Mucosa of rectum (tissue), 2 donors: ENCODE results near the gene HOXC10.

Source experiments
- H3K27ac ChIP-seq, 2 donors: one replicate each; pipeline ENCODE4 v1.7.0; 2013; ENCODE audit warnings: inconsistent platforms in 2 of 2, low read depth in 2 of 2, low read length in 2 of 2
- H3K27me3 ChIP-seq, 2 donors: one replicate each; pipeline ENCODE4 v1.7.0; 2013; ENCODE audit warnings: low read length in 2 of 2; ENCODE audit not compliant: control insufficient read depth in 2 of 2, insufficient read depth in 2 of 2
- H3K36me3 ChIP-seq, 2 donors: one replicate each; pipeline ENCODE4 v1.7.0; 2013; ENCODE audit warnings: low read length in 2 of 2; ENCODE audit not compliant: control insufficient read depth in 2 of 2, insufficient read depth in 2 of 2
- H3K4me1 ChIP-seq, 2 donors: one replicate each; pipeline ENCODE4 v1.7.0; 2013; ENCODE audit warnings: low read length in 2 of 2, mild to moderate bottlenecking in 1 of 2; ENCODE audit not compliant: control insufficient read depth in 2 of 2, insufficient read depth in 2 of 2
- H3K4me3 ChIP-seq, 2 donors: one replicate each; pipeline ENCODE4 v1.7.0; 2013; ENCODE audit warnings: low read length in 2 of 2
- H3K9ac ChIP-seq, 2 donors: one replicate each; pipeline ENCODE4 v1.7.0; 2013; ENCODE audit warnings: low read length in 2 of 2, low read depth in 1 of 2, mild to moderate bottlenecking in 1 of 2
- H3K9me3 ChIP-seq, 2 donors: one replicate each; pipeline ENCODE4 v1.7.0; 2013; ENCODE audit warnings: low read length in 2 of 2; ENCODE audit not compliant: control insufficient read depth in 2 of 2
- donor health status: healthy.
- donor health status: Normal muscosa, but diverticular disease.

HOXC10 gene

GRCh38 chr12:53973236-53974042 lies 11.5 kb upstream of the HOXC10 start:
- H3K27ac ChIP-seq, result no peak overlapping the region
- no peak overlapping the region for H3K4me3 ChIP-seq
- H3K36me3 ChIP-seq, result no peaks in the 10 kb centered on the region
- H3K27me3 ChIP-seq, result peaks cover 72 to 84% of the 10 kb centered on the region in 2 donors
- H3K9me3 ChIP-seq, result peaks cover 0 to 9% of the 10 kb centered on the region in 2 donors
- no peak overlapping the region for H3K9ac ChIP-seq
- H3K4me1 ChIP-seq, result no peaks in the 10 kb centered on the region

- Histone ChIP-seq H3K9ac (no peak within 1 kb of the TSS), H3K4me1 (peaks cover 0 to 5% of the 10 kb centered on the region in 2 donors), H3K27me3 (peaks cover 73 to 82% of the 10 kb centered on the region in 2 donors), H3K36me3 (no peaks in the 10 kb centered on the region), H3K9me3 (peaks cover 0 to 9% of the 10 kb centered on the region in 2 donors), H3K27ac (no peak within 1 kb of the TSS), H3K4me3 (peak within 1 kb of the TSS; percentile 27 to 31)
These were observed 10.6 kb upstream of the HOXC10 start, which contains the start of gene HOTAIR for GRCh38 chr12:53974084-53975063. Gene HOTAIR (minus strand): TSS chr12:53974954.

- Histone ChIP-seq H3K27me3 (peaks cover 73 to 82% of the 10 kb centered on the region in 2 donors), H3K9ac (no peak overlapping the region), H3K36me3 (no peaks in the 10 kb centered on the region), H3K9me3 (peaks cover 0 to 9% of the 10 kb centered on the region in 2 donors), H3K27ac (no peak overlapping the region), H3K4me1 (peaks cover 0 to 5% of the 10 kb centered on the region in 2 donors), H3K4me3 (no peak overlapping the region)
These were observed 9.9 kb upstream of the HOXC10 start for GRCh38 chr12:53975064-53975471.

DNA sequence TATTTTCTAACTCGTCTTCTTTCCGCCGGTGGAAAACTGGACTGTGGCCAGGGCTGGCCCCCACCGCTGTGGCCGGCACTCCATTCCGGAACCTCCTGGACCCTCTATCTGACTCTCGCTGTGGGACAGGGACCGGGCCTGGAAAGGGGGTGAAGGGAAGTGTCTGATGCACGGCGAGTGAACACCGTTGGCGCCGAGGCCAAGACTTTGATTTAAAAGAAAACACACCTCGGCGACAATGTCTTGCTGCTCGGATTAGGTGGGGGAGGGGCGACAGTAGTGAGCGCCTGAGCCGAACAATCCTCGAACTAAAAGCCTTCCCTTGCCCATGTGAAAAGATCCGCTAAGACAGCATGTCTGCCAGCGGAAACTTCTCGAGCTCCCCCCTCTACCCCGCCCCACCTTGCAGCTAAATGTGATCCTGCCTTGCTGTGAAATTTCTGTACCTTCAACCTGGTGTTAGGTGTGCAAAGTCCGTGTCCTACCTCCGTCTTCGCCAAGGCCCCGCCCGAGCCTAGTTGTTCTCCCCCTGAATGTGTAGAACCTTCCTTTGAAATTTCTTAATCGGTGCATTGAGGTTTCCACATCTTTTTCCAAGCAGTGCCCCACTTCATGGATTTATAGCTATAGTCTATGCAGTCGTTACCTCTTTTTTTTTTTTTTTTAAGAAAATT lies 9.3 kb upstream of the HOXC10 start:
- Histone ChIP-seq H3K27ac (no peak overlapping the region), H3K27me3 (peaks cover 72 to 81% of the 10 kb centered on the region in 2 donors), H3K9me3 (peaks cover 0 to 9% of the 10 kb centered on the region in 2 donors), H3K36me3 (no peaks in the 10 kb centered on the region), H3K4me1 (peaks cover 0 to 5% of the 10 kb centered on the region in 2 donors), H3K9ac (no peak overlapping the region), H3K4me3 (no peak overlapping the region)

- no peak overlapping the region for H3K27ac ChIP-seq
- H3K27me3 ChIP-seq, result peaks cover 72 to 81% of the 10 kb centered on the region in 2 donors
- H3K4me3 ChIP-seq, result no peak overlapping the region
- H3K36me3 ChIP-seq, result no peaks in the 10 kb centered on the region
- H3K9me3 ChIP-seq, result peaks cover 0 to 9% of the 10 kb centered on the region in 2 donors
- peaks cover 0 to 5% of the 10 kb centered on the region in 2 donors for H3K4me1 ChIP-seq
- H3K9ac ChIP-seq, result no peak overlapping the region
These were observed 8.6 kb upstream of the HOXC10 start for GRCh38 chr12:53976172-53976822.

DNA sequence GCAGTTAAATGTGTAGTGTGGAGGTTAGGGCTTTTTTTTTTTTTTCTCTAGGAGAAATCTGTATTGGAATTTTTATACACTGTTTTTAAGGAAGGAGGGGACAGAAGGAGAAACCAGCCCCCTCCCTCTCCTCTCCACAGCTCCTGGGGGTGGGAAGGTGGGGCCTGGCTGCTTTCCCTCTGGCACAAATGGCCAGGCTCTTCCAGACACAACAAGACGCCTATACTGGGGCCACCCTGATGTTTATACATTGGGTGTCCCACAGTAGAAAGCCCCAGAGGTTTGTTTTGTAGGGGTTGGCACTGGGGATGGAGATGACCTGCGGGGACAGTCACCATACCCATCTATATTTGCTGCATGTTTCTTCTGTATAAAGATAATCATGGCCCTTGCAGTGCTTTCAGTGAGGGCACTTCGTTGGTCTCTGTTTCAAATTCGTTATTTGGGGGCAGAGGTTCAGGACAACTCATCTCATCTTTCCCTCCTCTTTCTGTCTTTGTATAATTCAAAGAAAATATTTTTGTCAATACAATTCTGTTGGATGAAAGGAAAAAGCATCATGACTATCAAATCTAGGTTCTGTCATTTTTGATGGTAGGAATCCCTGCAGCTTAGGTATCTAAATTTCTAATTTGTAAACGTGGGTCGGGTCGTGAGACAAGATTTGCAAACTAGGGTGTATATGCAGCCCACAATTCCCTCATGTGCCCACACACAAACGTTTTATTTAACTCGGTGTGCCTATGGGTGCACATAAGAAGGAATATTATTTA lies 7.9 kb upstream of the HOXC10 start:
- Histone ChIP-seq H3K4me3 (no peak overlapping the region), H3K27me3 (peaks cover 71 to 82% of the 10 kb centered on the region in 2 donors), H3K9ac (no peak overlapping the region), H3K27ac (no peak overlapping the region), H3K36me3 (no peaks in the 10 kb centered on the region), H3K9me3 (peaks cover 0 to 9% of the 10 kb centered on the region in 2 donors), H3K4me1 (peaks cover 0 to 5% of the 10 kb centered on the region in 2 donors)

DNA sequence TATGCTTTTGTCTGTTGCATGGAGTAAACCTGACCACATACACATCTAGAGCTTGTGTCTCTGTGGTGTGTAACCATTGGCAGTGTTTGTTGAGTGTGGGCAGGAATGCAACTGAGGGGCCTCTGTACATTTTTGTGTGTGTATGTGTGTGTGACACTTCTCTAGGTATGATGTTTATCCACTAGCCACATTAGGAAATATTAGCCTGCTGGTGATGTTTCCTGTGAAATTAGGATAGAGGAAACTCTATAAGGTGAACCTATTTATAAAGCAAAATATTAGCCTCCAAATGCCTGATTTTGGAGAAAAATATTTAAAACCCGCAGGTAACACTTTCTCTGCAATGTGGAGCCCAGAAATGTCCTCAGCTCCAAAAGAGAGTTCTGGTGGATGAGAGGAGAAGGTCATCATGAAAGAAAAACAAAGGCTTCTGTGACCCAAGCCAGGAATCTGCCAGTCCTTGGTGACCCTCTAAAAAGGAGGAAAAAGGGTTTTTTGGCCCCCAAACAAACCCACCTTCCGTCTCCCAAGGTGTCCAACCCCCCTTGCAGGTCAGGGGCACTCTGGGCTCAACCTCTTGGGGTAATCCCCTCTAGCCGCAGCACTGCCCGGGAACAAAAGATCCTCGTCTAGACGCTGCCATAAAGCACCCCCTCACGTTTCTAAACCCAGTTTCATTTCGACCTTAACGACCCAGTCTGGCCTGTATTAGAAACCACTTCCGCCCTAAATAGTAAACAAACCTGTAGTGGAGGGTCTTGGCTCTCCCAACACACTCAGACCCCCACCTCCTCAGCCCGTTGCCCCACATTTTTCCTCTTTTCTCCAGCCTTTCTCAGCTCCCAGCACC lies 7.1 kb upstream of the HOXC10 start:
- no peak overlapping the region for H3K27ac ChIP-seq
- peaks cover 0 to 9% of the 10 kb centered on the region in 2 donors for H3K9me3 ChIP-seq
- peaks cover 71 to 82% of the 10 kb centered on the region in 2 donors for H3K27me3 ChIP-seq
- no peak overlapping the region for H3K9ac ChIP-seq
- H3K4me3 ChIP-seq, result no peak overlapping the region
- H3K4me1 ChIP-seq, result peaks cover 0 to 5% of the 10 kb centered on the region in 2 donors
- H3K36me3 ChIP-seq, result no peaks in the 10 kb centered on the region

DNA sequence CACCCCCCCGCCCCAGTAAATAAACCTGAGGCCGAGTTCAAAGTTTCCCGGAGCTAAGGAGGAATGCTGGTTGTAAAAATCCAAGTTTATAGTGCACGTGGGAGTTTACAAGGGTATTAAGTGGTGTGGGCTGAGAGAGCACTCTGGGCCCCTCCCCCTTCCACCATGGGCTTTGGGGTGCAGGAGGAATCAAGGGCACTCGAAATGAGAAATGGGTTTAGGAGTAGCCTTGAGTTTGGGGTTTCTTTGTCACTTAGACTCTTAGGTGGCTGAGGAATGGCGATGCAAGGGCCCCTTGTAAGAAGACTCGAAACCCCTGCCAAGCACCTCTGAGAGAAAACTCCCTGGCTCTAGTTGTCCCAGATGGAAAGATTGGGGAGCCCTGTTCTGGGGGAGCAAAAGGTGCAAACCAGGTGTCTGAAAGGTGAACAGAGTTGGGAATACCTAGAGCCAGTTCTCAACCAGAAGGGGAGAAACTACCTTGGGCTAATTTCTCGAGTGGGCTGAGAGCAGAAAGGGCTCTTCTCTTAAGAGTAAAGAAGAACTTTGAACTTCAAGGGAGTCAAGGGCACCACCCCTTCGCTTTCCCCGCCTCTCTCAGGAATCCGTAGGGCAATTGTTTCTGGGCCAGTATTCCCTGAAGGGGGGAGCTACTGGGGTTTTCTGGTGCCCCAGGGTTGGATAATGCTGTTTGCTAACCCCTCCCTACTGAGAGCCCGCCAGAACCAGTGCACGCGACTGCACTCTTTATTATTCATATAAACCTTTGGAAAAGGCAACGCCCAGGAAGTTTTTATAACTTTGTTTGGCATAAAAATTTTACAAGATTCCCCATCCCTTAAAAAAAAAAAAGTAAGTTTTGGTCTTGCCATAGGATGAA lies 6.2 kb upstream of the HOXC10 start:
- no peak overlapping the region for H3K27ac ChIP-seq
- H3K9ac ChIP-seq, result no peak overlapping the region
- H3K27me3 ChIP-seq, result peaks cover 75 to 82% of the 10 kb centered on the region in 2 donors
- no peaks in the 10 kb centered on the region for H3K36me3 ChIP-seq
- H3K4me3 ChIP-seq, result no peak overlapping the region
- H3K4me1 ChIP-seq, result peaks cover 0 to 5% of the 10 kb centered on the region in 2 donors
- peaks cover 0 to 4% of the 10 kb centered on the region in 2 donors for H3K9me3 ChIP-seq
